GOT3 (cell line): ENCODE measurements around the gene CLCA2.

Experiments used
- DNase-seq: peaks from one replicate; lab custom pipeline; 2025; ENCODE audit warnings: mixed read lengths; lab: John Stamatoyannopoulos, UW

Gene CLCA2, protein sequence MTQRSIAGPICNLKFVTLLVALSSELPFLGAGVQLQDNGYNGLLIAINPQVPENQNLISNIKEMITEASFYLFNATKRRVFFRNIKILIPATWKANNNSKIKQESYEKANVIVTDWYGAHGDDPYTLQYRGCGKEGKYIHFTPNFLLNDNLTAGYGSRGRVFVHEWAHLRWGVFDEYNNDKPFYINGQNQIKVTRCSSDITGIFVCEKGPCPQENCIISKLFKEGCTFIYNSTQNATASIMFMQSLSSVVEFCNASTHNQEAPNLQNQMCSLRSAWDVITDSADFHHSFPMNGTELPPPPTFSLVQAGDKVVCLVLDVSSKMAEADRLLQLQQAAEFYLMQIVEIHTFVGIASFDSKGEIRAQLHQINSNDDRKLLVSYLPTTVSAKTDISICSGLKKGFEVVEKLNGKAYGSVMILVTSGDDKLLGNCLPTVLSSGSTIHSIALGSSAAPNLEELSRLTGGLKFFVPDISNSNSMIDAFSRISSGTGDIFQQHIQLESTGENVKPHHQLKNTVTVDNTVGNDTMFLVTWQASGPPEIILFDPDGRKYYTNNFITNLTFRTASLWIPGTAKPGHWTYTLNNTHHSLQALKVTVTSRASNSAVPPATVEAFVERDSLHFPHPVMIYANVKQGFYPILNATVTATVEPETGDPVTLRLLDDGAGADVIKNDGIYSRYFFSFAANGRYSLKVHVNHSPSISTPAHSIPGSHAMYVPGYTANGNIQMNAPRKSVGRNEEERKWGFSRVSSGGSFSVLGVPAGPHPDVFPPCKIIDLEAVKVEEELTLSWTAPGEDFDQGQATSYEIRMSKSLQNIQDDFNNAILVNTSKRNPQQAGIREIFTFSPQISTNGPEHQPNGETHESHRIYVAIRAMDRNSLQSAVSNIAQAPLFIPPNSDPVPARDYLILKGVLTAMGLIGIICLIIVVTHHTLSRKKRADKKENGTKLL

DNA sequence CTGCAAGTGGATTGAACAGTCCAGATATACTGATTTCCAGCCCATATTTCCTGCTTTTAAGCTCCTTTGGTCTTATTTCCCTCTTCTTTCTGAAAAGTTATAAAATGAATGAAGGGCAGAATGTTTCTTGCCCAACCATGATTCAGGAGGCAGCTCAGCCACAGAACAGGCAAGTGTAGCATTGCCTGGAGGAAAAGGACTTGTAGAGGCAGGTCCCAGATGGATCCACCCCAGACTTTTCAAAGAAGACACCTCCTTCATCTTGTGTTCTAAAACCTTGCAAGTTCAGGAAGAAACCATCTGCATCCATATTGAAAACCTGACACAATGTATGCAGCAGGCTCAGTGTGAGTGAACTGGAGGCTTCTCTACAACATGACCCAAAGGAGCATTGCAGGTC, at the start of gene CLCA2:
CLCA2 (plus strand) TSS at position 299 of the 400 bp plus-strand sequence; CDS start at position 376, 77 bp downstream.
- no peak for DNase-seq

- DNase-seq: no peak
Observed at GRCh38 chr1:86375688-86376087, 48.3 kb upstream of the CLCA2 start.

DNA sequence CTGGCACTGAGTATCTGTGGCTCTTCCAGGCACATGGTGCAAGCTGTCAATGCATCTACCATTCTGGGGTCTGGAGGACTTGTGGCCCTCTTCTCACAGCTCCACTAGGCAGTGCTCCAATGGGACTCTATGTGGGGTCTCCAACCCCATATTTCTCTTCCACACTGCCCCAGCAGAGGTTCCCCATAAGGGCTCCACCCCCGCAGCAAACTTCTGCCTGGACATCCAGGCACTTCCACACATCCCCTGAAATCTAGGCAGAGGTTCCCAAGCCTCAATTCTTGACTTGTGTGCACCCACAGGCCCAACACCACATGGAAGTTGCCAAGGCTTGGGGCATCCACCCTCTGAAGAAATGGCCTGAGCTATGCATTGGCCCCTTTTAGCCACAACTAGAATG, 46.6 kb upstream of the CLCA2 start:
- DNase-seq: no peak

- DNase-seq: no peak
Observed at GRCh38 chr1:86378813-86379212, 45.2 kb upstream of the CLCA2 start.

- no peak for DNase-seq
Observed at GRCh38 chr1:86380257-86380861, 43.6 kb upstream of the CLCA2 start.

DNA sequence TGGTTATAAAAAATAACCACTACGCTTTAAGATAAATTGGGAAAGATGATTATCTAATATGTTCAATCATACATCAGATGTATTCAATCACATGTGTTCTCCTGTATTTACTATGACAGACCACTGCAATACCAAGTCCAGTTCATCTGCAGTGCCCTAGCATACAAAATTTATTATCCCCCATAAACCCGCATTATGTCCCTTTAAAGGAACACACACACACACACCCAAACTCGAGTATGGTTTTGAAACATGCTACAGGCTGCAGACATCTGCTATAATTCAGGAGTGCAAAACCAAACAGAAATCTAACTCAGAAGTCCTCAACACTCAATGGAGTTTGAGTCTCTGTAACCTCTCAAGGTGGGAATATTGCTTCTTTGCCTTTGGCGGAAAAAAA, 42.7 kb upstream of the CLCA2 start:
- no peak for DNase-seq

DNA sequence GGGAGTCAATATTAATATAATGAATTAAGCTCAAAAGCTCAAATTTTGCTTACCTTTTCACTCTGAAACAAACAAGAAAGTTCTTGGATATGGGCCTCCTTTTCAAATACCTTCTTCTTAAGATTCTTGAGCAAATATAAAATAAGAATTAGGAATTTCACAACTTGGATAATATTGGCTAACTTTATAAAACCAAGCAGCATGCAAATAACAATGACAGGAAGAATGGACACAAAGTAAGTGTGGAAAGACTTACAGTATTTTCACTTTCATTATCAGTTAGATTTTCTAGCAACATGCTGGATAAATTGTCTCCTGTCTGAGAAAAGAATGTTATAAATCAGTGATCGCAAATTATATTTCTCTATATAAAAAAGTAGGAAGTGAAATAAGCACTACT, 41.1 kb upstream of the CLCA2 start:
- no peak for DNase-seq

GRCh38 chr1:86387916-86388627, 35.9 kb upstream of the CLCA2 start:
- DNase-seq: no peak

GRCh38 chr1:86388777-86389176, 35.2 kb upstream of the CLCA2 start:
- DNase-seq: no peak

- no peak for DNase-seq
Observed at GRCh38 chr1:86389307-86389706, 34.7 kb upstream of the CLCA2 start.

DNA sequence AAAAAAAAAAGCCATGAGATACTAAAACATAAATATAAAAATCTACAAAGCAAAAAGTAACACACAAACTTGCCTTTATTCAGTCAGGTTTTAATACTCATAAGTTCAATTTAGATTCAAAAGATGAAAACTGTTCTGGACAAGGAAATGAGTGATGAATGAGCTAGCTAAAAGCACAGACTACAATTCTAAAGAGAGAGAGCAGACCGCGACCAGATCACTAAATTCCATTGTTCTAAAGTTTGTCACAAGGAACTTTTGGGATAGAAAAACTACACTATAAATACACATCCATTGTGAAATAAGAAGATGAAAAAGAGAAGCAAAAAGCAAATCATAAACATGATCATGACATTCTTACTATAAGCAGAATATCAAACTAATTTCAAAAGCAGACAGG, 29.6 kb upstream of the CLCA2 start:
- no peak for DNase-seq

GRCh38 chr1:86395751-86396497, 28.0 kb upstream of the CLCA2 start, which contains the start of gene ODF2L:
ODF2L (minus strand) TSS chr1:86396323; CDS start chr1:86387027, 9,296 bp downstream.
- DNase-seq: peak; percentile 13

- no peak for DNase-seq
Observed at GRCh38 chr1:86396498-86396890, 27.5 kb upstream of the CLCA2 start.

DNA sequence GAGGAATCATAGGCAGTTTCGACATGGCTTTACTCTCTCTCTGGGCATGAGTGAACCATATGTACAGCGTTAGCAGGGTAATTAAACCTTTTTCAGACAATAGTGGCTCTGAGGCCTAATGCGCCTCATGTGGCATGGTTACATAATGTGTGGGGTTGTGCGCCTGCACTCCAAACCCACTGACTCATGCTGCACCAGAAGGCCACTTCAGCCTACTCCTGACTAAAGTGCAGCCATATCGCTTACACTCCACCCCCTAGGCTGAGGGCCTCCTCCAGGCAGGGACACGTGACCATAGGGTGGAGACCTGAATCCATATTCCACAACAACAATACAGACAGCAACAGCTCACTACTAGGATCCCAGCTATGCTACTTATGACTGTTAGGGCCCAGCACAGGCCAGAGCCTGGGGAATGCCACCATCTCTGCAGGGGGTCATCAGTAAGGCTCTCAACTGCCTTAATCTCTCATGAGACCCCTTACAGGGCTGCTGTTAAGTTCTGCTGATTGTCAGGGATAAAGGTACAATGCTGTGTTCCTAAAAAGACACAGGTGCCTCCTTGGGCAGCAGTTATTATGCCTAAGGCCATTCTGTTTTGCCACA, 14.5 kb upstream of the CLCA2 start:
- DNase-seq: no peak

- no peak for DNase-seq
Observed at GRCh38 chr1:86410879-86411278, 13.1 kb upstream of the CLCA2 start.

DNA sequence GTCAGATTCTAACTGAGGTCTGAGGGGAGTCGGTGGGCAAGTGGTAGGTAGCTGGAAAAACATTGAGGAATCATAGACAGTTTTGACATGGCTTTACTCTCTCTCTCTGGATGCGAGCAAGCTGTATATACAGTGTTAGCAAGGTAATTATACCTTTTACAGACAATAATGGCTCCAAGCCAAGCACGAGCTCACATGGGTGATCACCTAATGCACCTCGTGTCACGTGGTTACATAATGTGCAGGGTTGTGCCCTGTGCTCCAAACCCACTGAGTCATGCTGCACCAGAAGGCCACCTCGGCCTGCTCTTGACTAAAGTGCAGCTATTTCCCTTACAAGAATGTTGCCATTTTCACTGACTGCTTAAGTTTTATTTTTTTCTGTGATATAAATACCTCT, 7.6 kb upstream of the CLCA2 start:
- DNase-seq: no peak

- DNase-seq: no peak
Observed at GRCh38 chr1:86419277-86419903, 4.6 kb upstream of the CLCA2 start.

DNA sequence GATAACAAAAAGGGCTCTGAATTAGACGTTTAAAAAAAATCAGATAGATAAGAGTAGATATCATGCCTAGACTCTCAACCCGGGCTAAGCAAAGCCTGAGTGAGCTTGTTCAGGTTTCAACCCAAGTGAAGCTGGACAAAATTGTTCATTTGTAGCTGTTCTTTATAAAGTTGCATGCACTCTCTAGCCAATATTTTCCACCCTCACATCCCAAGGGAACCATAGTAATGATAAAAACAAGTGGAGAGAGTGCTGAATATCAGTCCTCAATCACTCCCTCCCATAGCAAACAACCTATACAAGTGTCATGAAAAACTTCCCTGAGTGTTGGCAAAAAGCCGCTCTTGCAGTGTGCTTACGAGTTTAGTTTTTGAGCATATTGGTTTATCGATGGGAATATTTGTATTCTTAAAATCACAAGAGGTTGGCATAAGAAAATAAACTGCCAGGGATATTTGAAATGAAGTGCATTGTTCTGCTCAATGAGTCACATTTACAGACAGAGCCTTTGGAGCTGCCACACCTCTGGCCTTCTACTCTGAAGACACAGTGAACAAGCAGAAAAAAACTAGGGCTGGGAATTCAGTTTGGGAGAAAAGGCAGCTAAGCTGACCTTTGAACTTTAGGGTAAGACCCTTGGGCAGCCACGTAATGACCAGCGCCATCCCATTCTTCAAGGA, 2.2 kb upstream of the CLCA2 start:
- no peak for DNase-seq

DNA sequence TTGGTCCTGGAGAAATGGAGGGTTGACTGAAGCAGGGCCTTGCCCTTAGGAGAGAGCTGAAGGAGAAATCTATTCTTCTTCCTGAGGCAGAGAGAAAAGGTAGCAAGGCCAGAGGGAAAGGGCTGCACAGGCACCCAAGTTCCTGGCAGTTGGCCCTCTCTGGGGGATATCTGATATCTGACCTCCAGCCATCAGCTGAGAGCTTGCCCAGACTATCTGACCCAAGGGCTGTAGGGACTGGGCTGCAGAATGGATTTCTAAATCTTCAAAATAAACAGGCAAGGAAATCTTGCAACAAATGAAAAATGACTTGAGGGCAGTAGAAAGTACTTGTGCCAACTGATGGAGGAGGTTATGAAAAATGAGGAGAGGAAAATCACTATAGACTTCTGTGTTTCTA, 498 bp upstream of the CLCA2 start:
- no peak for DNase-seq
